CD4-positive, alpha-beta T cell (primary cell): ENCODE data around the gene GCK. TPM values are rescaled to one million over a fixed set of nuclear protein-coding genes. Genes with fewer than 3 reads are reported as not detected.

ENCODE experiments used
- ATAC-seq: fragments of 200-7000 bp; cut with Tn5 transposase; one replicate; pipeline ENCODE4 v1.10.0; 2022; ENCODE audit warnings: mild to moderate bottlenecking; ENCODE audit not compliant: poor library complexity
- CTCF ChIA-PET: fragments of 350-600 bp; sonication (Branson Sonifier 250); formaldehyde crosslinking; loops from one replicate; lab custom pipeline; 2021; ENCODE audit warnings: antibody characterized with exemption, inconsistent platforms; lab: Charles Lee
- POLR2A ChIA-PET: fragments of 350-600 bp; sonication (Branson Sonifier 250); formaldehyde crosslinking; loops from one replicate; lab custom pipeline; 2021; ENCODE audit warnings: antibody characterized with exemption, inconsistent platforms; lab: Charles Lee
- DNase-seq, 14 experiments: peaks; one replicate each; pipeline ENCODE4 v3.0.0-alpha.2; 2013 to 2020; ENCODE audit warnings: mixed read lengths in 2 of 14
- H3K27ac ChIP-seq, 2 donors: one replicate each; pipeline versions ENCODE4 v1.5.1 to v1.7.0; 2013; ENCODE audit warnings: low read length in 2 of 2, low read depth in 1 of 2, mild to moderate bottlenecking in 1 of 2
- H3K27me3 ChIP-seq, 2 experiments: 1 replicate in 1 of 2; 2 replicates in 1 of 2; pipeline versions ENCODE4 v1.6.1 to v1.7.0; 2013; ENCODE audit warnings: low read length in 2 of 2, control low read depth in 1 of 2, mild to moderate bottlenecking in 1 of 2, moderate library complexity in 1 of 2; ENCODE audit not compliant: insufficient read depth in 2 of 2, control insufficient read depth in 1 of 2
- H3K36me3 ChIP-seq: one replicate; pipeline ENCODE4 v1.6.1; 2013; ENCODE audit warnings: low read length, control low read depth; ENCODE audit not compliant: insufficient read depth
- H3K4me1 ChIP-seq: one replicate; pipeline ENCODE4 v1.6.1; 2013; ENCODE audit warnings: low read length, control low read depth; ENCODE audit not compliant: insufficient read depth
- H3K4me3 ChIP-seq: one replicate; pipeline ENCODE4 v1.5.1; 2013; ENCODE audit warnings: mild to moderate bottlenecking, low read length, moderate library complexity
- H3K9me3 ChIP-seq, 2 experiments: 1 replicate in 1 of 2; 2 replicates in 1 of 2; pipeline versions ENCODE4 v1.6.1 to v1.7.0; 2013; ENCODE audit warnings: low read length in 2 of 2, mild to moderate bottlenecking in 2 of 2, control low read depth in 1 of 2, moderate library complexity in 1 of 2; ENCODE audit not compliant: control insufficient read depth in 1 of 2, insufficient read depth in 1 of 2
- H3K27ac Mint-ChIP-seq: one replicate; pipeline ENCODE4 v1.8.0; 2020; ENCODE audit warnings: mixed read lengths
- H3K27me3 Mint-ChIP-seq: one replicate; pipeline ENCODE4 v1.8.0; 2021; ENCODE audit warnings: mixed read lengths
- H3K36me3 Mint-ChIP-seq: one replicate; pipeline ENCODE4 v1.8.0; 2021; ENCODE audit warnings: low read depth, mixed read lengths
- H3K4me1 Mint-ChIP-seq: one replicate; pipeline ENCODE4 v1.8.0; 2021; ENCODE audit warnings: low read depth, mixed read lengths
- H3K4me3 Mint-ChIP-seq: one replicate; pipeline ENCODE4 v1.8.0; 2020; ENCODE audit warnings: mild to moderate bottlenecking, mixed read lengths
- H3K9me3 Mint-ChIP-seq: one replicate; pipeline ENCODE4 v1.8.0; 2020; ENCODE audit warnings: mixed read lengths
- intact Hi-C, 2 experiments: fragments of 100-400 bp; cut with DNase I in 1 of 2; cut with micrococcal nuclease in 1 of 2; formaldehyde crosslinking; loops; one replicate each; pipeline versions ENCODE4 v1.15.1 to v1.9.0; 2023 to 2025; cut with DNase I, micrococcal nuclease
- total RNA-seq, 174 experiments: library from RNA in 2 of 174; stranded (reverse) in 2 of 174; gene quantifications; one replicate each; pipeline ENCODE4 v1.2.3 and lab custom pipeline; 2021 to 2026
- TF ChIP-seq, protein P1 (sequence below): fragments of 200-600 bp; IDR thresholded peaks from one replicate; pipeline ENCODE4 v1.8.0; 2022; ENCODE audit warnings: antibody characterized with exemption, mild to moderate bottlenecking

The GCK gene
- total RNA-seq, 2 experiments from 2014 or later: 0.47 to 0.71 TPM

DNA sequence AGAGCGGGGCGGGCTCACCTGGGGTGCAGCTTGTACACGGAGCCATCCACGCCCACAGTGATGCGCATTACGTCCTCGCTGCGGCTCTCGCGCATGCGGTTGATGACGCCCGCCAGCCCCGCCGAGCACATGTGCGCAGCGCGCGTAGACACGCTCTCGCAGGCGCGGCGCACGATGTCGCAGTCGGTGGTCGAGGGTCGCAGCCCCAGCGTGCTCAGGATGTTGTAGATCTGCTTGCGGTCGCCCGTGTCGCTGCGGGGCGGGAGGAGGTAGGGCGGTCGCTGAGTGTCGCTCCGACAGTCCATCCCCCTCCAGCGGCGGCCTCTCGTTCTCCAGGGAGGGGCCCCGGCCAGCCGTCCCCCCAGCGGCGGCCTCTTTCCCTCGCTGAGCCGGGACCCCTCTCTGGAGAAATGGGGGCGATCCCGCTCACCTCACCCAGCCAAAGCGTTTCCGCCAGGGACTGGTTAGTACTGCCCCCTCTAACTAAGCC, 43.7 kb downstream of the GCK start:
- Mint-ChIP-seq H3K4me1 (peaks cover 7% of the 10 kb centered on the region), H3K9me3 (no peaks in the 10 kb centered on the region), H3K36me3 (no peaks in the 10 kb centered on the region), H3K27me3 (no peaks in the 10 kb centered on the region), H3K27ac (peak overlapping the region; percentile 79), H3K4me3 (peak overlapping the region; percentile 77)
- POLR2A ChIA-PET: interaction anchor here (1.1 kb wide), 1 partner anchor 64 kb away, joined by 4 read pairs; no protein-coding TSS in a partner anchor
- H3K9me3 ChIP-seq: peaks cover 0 to 16% of the 10 kb centered on the region in 2 experiments
- H3K27me3 ChIP-seq: peaks cover 0 to 8% of the 10 kb centered on the region in 2 experiments
- CTCF ChIA-PET: no interaction called here
- H3K27ac ChIP-seq: no peak overlapping the region
- H3K36me3 ChIP-seq: no peaks in the 10 kb centered on the region
- peaks cover 20% of the 10 kb centered on the region for H3K4me1 ChIP-seq
- ATAC-seq: peak; percentile 86
- peak overlapping the region; percentile 60 for H3K4me3 ChIP-seq
- intact Hi-C loops: loop anchor here in 1 of 2 experiments (2.0 kb wide), 1 partner anchor 61 kb away; no protein-coding TSS in a partner anchor
- TF ChIP-seq, protein P1, sequence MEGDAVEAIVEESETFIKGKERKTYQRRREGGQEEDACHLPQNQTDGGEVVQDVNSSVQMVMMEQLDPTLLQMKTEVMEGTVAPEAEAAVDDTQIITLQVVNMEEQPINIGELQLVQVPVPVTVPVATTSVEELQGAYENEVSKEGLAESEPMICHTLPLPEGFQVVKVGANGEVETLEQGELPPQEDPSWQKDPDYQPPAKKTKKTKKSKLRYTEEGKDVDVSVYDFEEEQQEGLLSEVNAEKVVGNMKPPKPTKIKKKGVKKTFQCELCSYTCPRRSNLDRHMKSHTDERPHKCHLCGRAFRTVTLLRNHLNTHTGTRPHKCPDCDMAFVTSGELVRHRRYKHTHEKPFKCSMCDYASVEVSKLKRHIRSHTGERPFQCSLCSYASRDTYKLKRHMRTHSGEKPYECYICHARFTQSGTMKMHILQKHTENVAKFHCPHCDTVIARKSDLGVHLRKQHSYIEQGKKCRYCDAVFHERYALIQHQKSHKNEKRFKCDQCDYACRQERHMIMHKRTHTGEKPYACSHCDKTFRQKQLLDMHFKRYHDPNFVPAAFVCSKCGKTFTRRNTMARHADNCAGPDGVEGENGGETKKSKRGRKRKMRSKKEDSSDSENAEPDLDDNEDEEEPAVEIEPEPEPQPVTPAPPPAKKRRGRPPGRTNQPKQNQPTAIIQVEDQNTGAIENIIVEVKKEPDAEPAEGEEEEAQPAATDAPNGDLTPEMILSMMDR: no peak
- DNase-seq: peak in 13 of 14 experiments; percentile 27 to 84 (median 62)

DNA sequence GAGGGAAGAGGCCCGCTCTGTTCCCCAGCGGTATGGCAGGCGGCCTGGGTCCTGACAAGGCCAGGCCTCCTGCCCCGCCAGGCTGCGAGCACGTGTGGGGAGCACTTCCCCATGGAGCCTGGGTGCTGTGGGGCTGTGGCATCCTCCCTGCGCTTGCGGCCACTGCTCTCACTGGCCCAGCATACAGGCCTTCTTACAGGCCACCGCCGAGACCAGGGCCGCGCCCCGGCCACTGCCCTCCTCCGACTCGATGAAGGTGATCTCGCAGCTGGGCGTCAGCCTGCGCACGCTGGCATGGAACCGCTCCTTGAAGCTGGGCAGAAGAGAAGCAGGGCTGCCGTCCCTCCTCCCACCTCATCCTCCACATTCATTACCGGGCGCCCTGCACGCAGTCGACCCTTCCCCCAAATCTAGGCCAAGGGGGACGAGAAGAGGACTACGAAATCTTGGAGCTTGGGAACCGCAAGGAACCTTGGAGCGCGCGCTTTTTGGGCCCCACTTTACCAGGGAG, 44.2 kb downstream of the GCK start:
- ATAC-seq (no peak), DNase-seq (peak in 2 of 14 experiments; percentile 27 to 31)
- H3K4me1 Mint-ChIP-seq: peaks cover 7% of the 10 kb centered on the region
- intact Hi-C loops: loop anchor here in 1 of 2 experiments (2.0 kb wide), 1 partner anchor 60 kb away; no protein-coding TSS in a partner anchor
- no peaks in the 10 kb centered on the region for H3K27me3 Mint-ChIP-seq
- H3K27ac ChIP-seq: no peak overlapping the region
- peaks cover 0 to 16% of the 10 kb centered on the region in 2 experiments for H3K9me3 ChIP-seq
- peak overlapping the region; percentile 77 for H3K4me3 Mint-ChIP-seq
- H3K36me3 Mint-ChIP-seq: no peaks in the 10 kb centered on the region
- peak overlapping the region; percentile 79 for H3K27ac Mint-ChIP-seq
- ChIA-PET CTCF (no interaction called here), POLR2A (interaction anchor here (1.1 kb wide), 1 partner anchor 64 kb away, joined by 4 read pairs; no protein-coding TSS in a partner anchor)
- H3K27me3 ChIP-seq: peaks cover 0 to 8% of the 10 kb centered on the region in 2 experiments
- no peaks in the 10 kb centered on the region for H3K36me3 ChIP-seq
- H3K4me1 ChIP-seq: peaks cover 20% of the 10 kb centered on the region
- TF ChIP-seq, protein P1: no peak
- H3K9me3 Mint-ChIP-seq: no peaks in the 10 kb centered on the region
- peak overlapping the region; percentile 60 for H3K4me3 ChIP-seq

DNA sequence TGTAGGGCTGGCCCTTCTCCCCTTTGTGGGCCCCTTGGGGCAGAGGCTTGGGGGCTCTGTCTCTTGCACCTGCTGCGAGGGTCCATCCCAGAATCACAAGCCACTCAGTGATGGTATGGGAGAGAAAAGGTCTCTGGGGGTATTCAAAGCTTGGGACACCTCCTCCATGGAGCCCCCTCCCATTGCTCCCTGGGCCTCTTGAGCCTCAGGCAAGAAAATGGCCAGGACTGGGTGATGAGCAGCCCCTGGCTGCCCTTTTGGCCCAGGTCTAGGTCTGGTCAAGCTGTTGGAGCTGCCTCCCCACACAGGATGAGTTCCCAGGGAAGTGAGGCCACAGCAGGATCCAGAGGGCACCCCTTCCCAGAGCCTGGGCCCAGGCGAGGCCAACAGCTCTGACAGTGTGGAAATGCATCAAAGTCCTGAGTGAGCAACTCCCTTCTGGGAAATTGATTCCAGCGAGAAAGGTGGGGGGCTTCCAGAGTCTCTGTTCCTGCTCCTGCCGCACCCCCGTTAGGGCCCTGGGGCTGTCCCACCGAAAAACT, 44.7 kb downstream of the GCK start:
- no peaks in the 10 kb centered on the region for H3K36me3 ChIP-seq
- ChIA-PET CTCF (no interaction called here), POLR2A (interaction anchor here (1.1 kb wide), 1 partner anchor 63 kb away, joined by 4 read pairs; no protein-coding TSS in a partner anchor)
- Mint-ChIP-seq H3K4me1 (peaks cover 7% of the 10 kb centered on the region), H3K27me3 (no peaks in the 10 kb centered on the region), H3K36me3 (no peaks in the 10 kb centered on the region), H3K4me3 (no peak overlapping the region), H3K9me3 (no peaks in the 10 kb centered on the region), H3K27ac (no peak overlapping the region)
- DNase-seq: peak in 1 of 14 experiments; percentile 9
- H3K27ac ChIP-seq: no peak overlapping the region
- no peak for ATAC-seq
- H3K4me1 ChIP-seq: peaks cover 20% of the 10 kb centered on the region
- H3K27me3 ChIP-seq: peaks cover 0 to 8% of the 10 kb centered on the region in 2 experiments
- peaks cover 0 to 16% of the 10 kb centered on the region in 2 experiments for H3K9me3 ChIP-seq
- intact Hi-C loops: loop anchor here in 1 of 2 experiments (2.0 kb wide), 1 partner anchor 60 kb away; no protein-coding TSS in a partner anchor
- no peak overlapping the region for H3K4me3 ChIP-seq
- TF ChIP-seq, protein P1: no peak
